ENCODE measurements around the gene TMED1.

- TF ChIP-seq, protein P1, sequence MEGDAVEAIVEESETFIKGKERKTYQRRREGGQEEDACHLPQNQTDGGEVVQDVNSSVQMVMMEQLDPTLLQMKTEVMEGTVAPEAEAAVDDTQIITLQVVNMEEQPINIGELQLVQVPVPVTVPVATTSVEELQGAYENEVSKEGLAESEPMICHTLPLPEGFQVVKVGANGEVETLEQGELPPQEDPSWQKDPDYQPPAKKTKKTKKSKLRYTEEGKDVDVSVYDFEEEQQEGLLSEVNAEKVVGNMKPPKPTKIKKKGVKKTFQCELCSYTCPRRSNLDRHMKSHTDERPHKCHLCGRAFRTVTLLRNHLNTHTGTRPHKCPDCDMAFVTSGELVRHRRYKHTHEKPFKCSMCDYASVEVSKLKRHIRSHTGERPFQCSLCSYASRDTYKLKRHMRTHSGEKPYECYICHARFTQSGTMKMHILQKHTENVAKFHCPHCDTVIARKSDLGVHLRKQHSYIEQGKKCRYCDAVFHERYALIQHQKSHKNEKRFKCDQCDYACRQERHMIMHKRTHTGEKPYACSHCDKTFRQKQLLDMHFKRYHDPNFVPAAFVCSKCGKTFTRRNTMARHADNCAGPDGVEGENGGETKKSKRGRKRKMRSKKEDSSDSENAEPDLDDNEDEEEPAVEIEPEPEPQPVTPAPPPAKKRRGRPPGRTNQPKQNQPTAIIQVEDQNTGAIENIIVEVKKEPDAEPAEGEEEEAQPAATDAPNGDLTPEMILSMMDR (IDR thresholded peaks at IDR 0.05; ENCODE audit: poor library complexity, severe bottlenecking), result peak; percentile 59
- TF ChIP-seq POLR2AphosphoS5 (IDR thresholded peaks at IDR 0.05) (peak; percentile 72), TAF1 (IDR thresholded peaks at IDR 0.05; ENCODE audit: low read depth) (peak; percentile 84), EP300 (conservative IDR thresholded peaks at IDR 0.05; ENCODE audit: poor library complexity, severe bottlenecking) (peak; percentile 50), REST (IDR thresholded peaks at IDR 0.05; ENCODE audit: borderline replicate concordance) (peak; percentile 83), MXI1 (conservative IDR thresholded peaks at IDR 0.05; ENCODE audit: poor library complexity, severe bottlenecking) (no peak), EZH2 (IDR thresholded peaks at IDR 0.05; ENCODE audit: borderline replicate concordance, insufficient read depth, low read length, poor library complexity, severe bottlenecking) (no peak), RAD21 (conservative IDR thresholded peaks at IDR 0.05) (peak; percentile 47), SMC3 (conservative IDR thresholded peaks at IDR 0.05; ENCODE audit: poor library complexity) (peak; percentile 54)
Measured at GRCh38 chr19:10835754-10836478, at the start of gene TMED1.
